H1 (cell line): ENCODE measurements around the gene SNED1. TPM values are rescaled to one million over a fixed set of nuclear protein-coding genes. Genes with fewer than 3 reads are reported as not detected.

Source experiments
- CTCF ChIA-PET: fragments of 300-600 bp; sonication (Branson Sonifier 250); formaldehyde crosslinking; loops from one replicate; lab custom pipeline; 2021; ENCODE audit not compliant: partially characterized antibody; lab: Charles Lee
- POLR2A ChIA-PET: fragments of 300-600 bp; sonication (Branson Sonifier 250); formaldehyde crosslinking; loops from one replicate; lab custom pipeline; 2021; ENCODE audit warnings: inconsistent platforms; ENCODE audit not compliant: partially characterized antibody; lab: Charles Lee
- DNase-seq, 2 experiments: peaks; one replicate each; pipeline versions ENCODE4 v3.0.0 to v3.0.0-alpha.2; 2010 to 2022; ENCODE audit warnings: low spot score in 2 of 2, low read depth in 1 of 2, mixed read lengths in 1 of 2
- FAIRE-seq: peaks from 2 replicates; lab custom pipeline; 2011; peaks lifted over from hg19 to GRCh38; lab: Jason Lieb, UNC
- H2AFZ ChIP-seq: 2 replicates; pipeline ENCODE4 v1.8.1; 2012; ENCODE audit warnings: low read length, inconsistent platforms
- H2AK5ac ChIP-seq: 2 replicates; pipeline ENCODE4 v1.6.1; 2013; ENCODE audit warnings: low read depth, low read length
- H2BK120ac ChIP-seq: replicated peaks from 2 replicates; pipeline ENCODE3; 2013; ENCODE audit warnings: low read depth, low read length, inconsistent platforms
- H2BK12ac ChIP-seq: 2 replicates; pipeline ENCODE4 v1.6.1; 2013; ENCODE audit warnings: low read depth, low read length
- H2BK15ac ChIP-seq: 2 replicates; pipeline ENCODE4 v1.6.1; 2013; ENCODE audit warnings: low read length
- H2BK20ac ChIP-seq: 2 replicates; pipeline ENCODE4 v1.6.1; 2013; ENCODE audit warnings: low read length
- H2BK5ac ChIP-seq: 2 replicates; pipeline ENCODE4 v1.6.1; 2013; ENCODE audit warnings: low read depth, low read length
- H3K14ac ChIP-seq: 2 replicates; pipeline ENCODE4 v1.6.1; 2013; ENCODE audit warnings: inconsistent platforms; ENCODE audit not compliant: insufficient read length
- H3K18ac ChIP-seq: 2 replicates; pipeline ENCODE4 v1.6.1; 2013; ENCODE audit warnings: low read length; ENCODE audit errors: extremely low read depth
- H3K23ac ChIP-seq: 2 replicates; pipeline ENCODE4 v1.6.1; 2013; ENCODE audit warnings: inconsistent platforms; ENCODE audit not compliant: insufficient read length
- H3K23me2 ChIP-seq: 2 replicates; pipeline ENCODE4 v1.6.1; 2013; ENCODE audit warnings: low read depth, low read length
- H3K27ac ChIP-seq: 2 replicates; pipeline ENCODE4 v1.6.1; 2011; ENCODE audit warnings: low read depth, low read length, inconsistent platforms
- H3K27me3 ChIP-seq, 4 experiments: replicated peaks in 1 of 4; 1 replicate in 1 of 4; 2 replicates in 3 of 4; pipeline versions ENCODE4 v1.6.1 to v1.8.1; 2011 to 2013; ENCODE audit warnings: low read length in 3 of 4, mild to moderate bottlenecking in 3 of 4, inconsistent platforms in 2 of 4, mixed read lengths in 2 of 4, moderate library complexity in 1 of 4; ENCODE audit not compliant: control insufficient read depth in 3 of 4, insufficient read depth in 3 of 4; ENCODE audit errors: extremely low read depth in 1 of 4
- H3K36me3 ChIP-seq, 4 experiments: 2 replicates each; pipeline versions ENCODE4 v1.6.1 to v1.8.1; 2011 to 2013; ENCODE audit warnings: mild to moderate bottlenecking in 4 of 4, low read length in 3 of 4, moderate library complexity in 2 of 4, control low read depth in 1 of 4, inconsistent platforms in 1 of 4; ENCODE audit not compliant: insufficient read depth in 4 of 4, control insufficient read depth in 2 of 4
- H3K4ac ChIP-seq: replicated peaks from 2 replicates; pipeline ENCODE3; 2013; ENCODE audit warnings: low read length, low read depth, mixed read lengths, inconsistent platforms; ENCODE audit not compliant: insufficient read length
- H3K4me1 ChIP-seq, 4 experiments: replicated peaks in 1 of 4; 1 replicate in 1 of 4; 2 replicates in 3 of 4; pipeline versions ENCODE4 v1.6.1 to v1.8.1; 2011 to 2013; ENCODE audit warnings: low read length in 3 of 4, inconsistent platforms in 2 of 4, mixed read lengths in 1 of 4; ENCODE audit not compliant: insufficient read depth in 4 of 4, control insufficient read depth in 3 of 4
- H3K4me2 ChIP-seq, 2 experiments: 2 replicates each; pipeline versions ENCODE4 v1.6.1 to v1.8.1; 2011 to 2013; ENCODE audit warnings: low read depth in 2 of 2, low read length in 2 of 2, control low read depth in 1 of 2, inconsistent platforms in 1 of 2, mild to moderate bottlenecking in 1 of 2; ENCODE audit not compliant: insufficient read depth in 1 of 2
- H3K4me3 ChIP-seq, 4 experiments: fragments of 200-600, 300-600 bp in 1 of 4; sonication (generic), shearing (Covaris generic), sonication (Bioruptor Twin) in 1 of 4; 2 replicates each; pipeline versions ENCODE4 v1.5.1 to v1.8.1; 2011 to 2016; ENCODE audit warnings: low read length in 4 of 4, low read depth in 3 of 4, control low read depth in 2 of 4, inconsistent platforms in 2 of 4, mild to moderate bottlenecking in 2 of 4, mixed read lengths in 1 of 4, moderate library complexity in 1 of 4; ENCODE audit not compliant: insufficient read depth in 2 of 4; ENCODE audit errors: extremely low read depth in 1 of 4
- H3K56ac ChIP-seq: replicated peaks from 2 replicates; pipeline ENCODE3; 2013; ENCODE audit warnings: low read depth, mild to moderate bottlenecking, mixed read lengths, low read length, inconsistent platforms; ENCODE audit not compliant: insufficient read length
- H3K79me1 ChIP-seq: 2 replicates; pipeline ENCODE4 v1.6.1; 2013; ENCODE audit warnings: low read depth, low read length, control low read depth
- H3K79me2 ChIP-seq, 2 experiments: 2 replicates each; pipeline versions ENCODE4 v1.6.1 to v1.8.1; 2012 to 2013; ENCODE audit warnings: low read length in 2 of 2, mild to moderate bottlenecking in 2 of 2, inconsistent platforms in 1 of 2; ENCODE audit not compliant: insufficient read depth in 2 of 2, control insufficient read depth in 1 of 2
- H3K9ac ChIP-seq, 4 experiments: replicated peaks in 1 of 4; 1 replicate in 1 of 4; 2 replicates in 3 of 4; pipeline versions ENCODE4 v1.6.1 to v1.8.1; 2011 to 2013; ENCODE audit warnings: low read depth in 3 of 4, low read length in 3 of 4, control low read depth in 2 of 4, mild to moderate bottlenecking in 2 of 4, moderate library complexity in 2 of 4, inconsistent platforms in 1 of 4; ENCODE audit errors: extremely low read depth in 1 of 4
- H3K9me3 ChIP-seq, 2 experiments: 2 replicates each; pipeline versions ENCODE4 v1.6.1 to v1.8.1; 2012 to 2013; ENCODE audit warnings: mild to moderate bottlenecking in 2 of 2, moderate library complexity in 2 of 2, control low read depth in 1 of 2, inconsistent platforms in 1 of 2, low read depth in 1 of 2, low read length in 1 of 2, mixed read lengths in 1 of 2; ENCODE audit not compliant: insufficient read depth in 2 of 2
- H4K20me1 ChIP-seq, 2 experiments: replicated peaks in 1 of 2; 2 replicates each; pipeline versions ENCODE3 to v1.8.1; 2011 to 2013; ENCODE audit warnings: inconsistent platforms in 2 of 2, low read length in 2 of 2, mild to moderate bottlenecking in 1 of 2; ENCODE audit not compliant: insufficient read depth in 2 of 2, control insufficient read depth in 1 of 2
- H4K5ac ChIP-seq: 2 replicates; pipeline ENCODE4 v1.6.1; 2013; ENCODE audit warnings: low read length, low read depth, mixed read lengths, inconsistent platforms; ENCODE audit not compliant: insufficient read length
- H4K8ac ChIP-seq: 2 replicates; pipeline ENCODE4 v1.8.0; 2013; ENCODE audit warnings: mild to moderate bottlenecking, moderate library complexity, low read length, inconsistent platforms; ENCODE audit not compliant: insufficient read depth; ENCODE audit errors: extremely low read depth
- H4K91ac ChIP-seq: replicated peaks from 2 replicates; pipeline ENCODE3; 2013; ENCODE audit warnings: low read length, mixed read lengths, inconsistent platforms; ENCODE audit not compliant: insufficient read length
- BRCA1 ChIP-seq: IDR thresholded peaks from 2 replicates; pipeline ENCODE4 v1.6.1; 2012; ENCODE audit warnings: low read depth, low read length, improper control_type of control experiment
- CHD1 ChIP-seq: IDR thresholded peaks from 2 replicates; pipeline ENCODE4 v1.6.1; 2012; ENCODE audit warnings: low read depth, low read length, improper control_type of control experiment
- EP300 ChIP-seq, 2 experiments: IDR thresholded peaks; 1 replicate in 1 of 2; 2 replicates in 1 of 2; pipeline ENCODE4 v1.6.1; 2011 to 2012; ENCODE audit warnings: low read depth in 2 of 2, low read length in 2 of 2, mild to moderate bottlenecking in 2 of 2, borderline replicate concordance in 1 of 2, inconsistent platforms in 1 of 2, moderate library complexity in 1 of 2
- GABPA ChIP-seq: IDR thresholded peaks from 2 replicates; pipeline ENCODE4 v1.6.1; 2011; ENCODE audit warnings: mild to moderate bottlenecking, low read length, moderate library complexity, borderline replicate concordance; ENCODE audit not compliant: insufficient read depth
- JUN ChIP-seq: IDR thresholded peaks from 2 replicates; pipeline ENCODE4 v1.6.1; 2011; ENCODE audit warnings: low read depth, mild to moderate bottlenecking, improper control_type of control experiment, low read length
- JUND ChIP-seq: IDR thresholded peaks from 2 replicates; pipeline ENCODE4 v1.6.1; 2011; ENCODE audit warnings: mild to moderate bottlenecking, improper control_type of control experiment, low read length
- KDM5A ChIP-seq: fragments of 200-600 bp; IDR thresholded peaks from 2 replicates; pipeline ENCODE4 v1.7.1; 2012; ENCODE audit warnings: mild to moderate bottlenecking, low read length, inconsistent platforms, mixed read lengths
- NRF1 ChIP-seq: IDR thresholded peaks from 2 replicates; pipeline ENCODE4 v1.6.1; 2011; ENCODE audit warnings: mild to moderate bottlenecking, low read depth, low read length, improper control_type of control experiment
- POLR2A ChIP-seq, 2 experiments: IDR thresholded peaks; 1 replicate in 1 of 2; 2 replicates in 1 of 2; pipeline ENCODE4 v1.6.1; 2011; ENCODE audit warnings: low read depth in 2 of 2, low read length in 2 of 2, mild to moderate bottlenecking in 2 of 2; ENCODE audit errors: control extremely low read depth in 1 of 2
- POU5F1 ChIP-seq: IDR thresholded peaks from 2 replicates; pipeline ENCODE4 v1.6.1; 2011; ENCODE audit warnings: low read depth, mild to moderate bottlenecking, low read length, moderate library complexity
- SIRT6 ChIP-seq: IDR thresholded peaks from one replicate; pipeline ENCODE4 v1.7.1; 2012; ENCODE audit warnings: low read length, inconsistent platforms
- TEAD4 ChIP-seq: IDR thresholded peaks from 2 replicates; pipeline ENCODE4 v1.6.1; 2012; ENCODE audit warnings: low read depth, low read length, inconsistent platforms, mixed read lengths
- ZNF274 ChIP-seq: IDR thresholded peaks from 2 replicates; pipeline ENCODE4 v1.7.0; 2012; ENCODE audit warnings: low read length, borderline replicate concordance; ENCODE audit errors: extremely low read depth
- WGBS, 2 experiments: shearing (Covaris generic) in 1 of 2; methylation state at CpG; one replicate each; pipeline versions ENCODE4 v1.1.6 to v1.1.7; 2013 to 2015; ENCODE audit warnings: low lambda C conversion rate in 2 of 2, mixed read lengths in 2 of 2, inconsistent platforms in 1 of 2, low coverage in 1 of 2, missing lambda C conversion rate in 1 of 2; ENCODE audit not compliant: insufficient replicate concordance in 2 of 2, insufficient coverage in 1 of 2, insufficient read length in 1 of 2; ENCODE audit errors: extremely low coverage in 1 of 2, missing lambda C conversion rate in 1 of 2; 5-methylcytosine and 5-hydroxymethylcytosine counted together
- polyA plus RNA-seq, 7 experiments: library from polyadenylated mRNA; depleted of rRNA in 3 of 7; stranded (reverse) in 5 of 7; unstranded in 2 of 7; fragments of >200 nt in 5 of 7; fragments of 200-250 nt in 2 of 7; gene quantifications; 1 replicate in 5 of 7; 2 replicates in 1 of 7; 4 replicates in 1 of 7; pipeline versions ENCODE4 v1.2.1 to v1.2.3, GENCODE V29; 2011 to 2013; ENCODE audit warnings: missing spikeins in 2 of 7, mixed read lengths in 2 of 7
- total RNA-seq: library from RNA; stranded (reverse); fragmentation: NEBNext Ultra II Directional; extraction: Animal tissue kit (Norgen Biotek cat#: 25700); gene quantifications from 2 replicates; pipeline ENCODE4 v1.2.1, GENCODE V29; 2021

SNED1 gene
- total and polyA plus RNA-seq, 2 of the 8 experiments (the other 6 are each of a cell fraction or from before 2014, with no cell fraction given) = 1.9 TPM

- no peaks in the 10 kb centered on the region for H3K79me1 ChIP-seq
- no peaks in the 10 kb centered on the region for H4K20me1 ChIP-seq
- H2BK5ac ChIP-seq = no peak overlapping the region
- H3K14ac ChIP-seq = no peak overlapping the region
- H2BK120ac ChIP-seq = no peak overlapping the region
- WGBS, 2 experiments = 89% methylated on average over 11 of the region's 13 CpGs; no CpG with 5 or more reads in 1 of the 2 experiments
- no peaks in the 10 kb centered on the region for H3K79me2 ChIP-seq
- no peak overlapping the region for H2AK5ac ChIP-seq
- H3K56ac ChIP-seq = no peak overlapping the region
- no peak overlapping the region for H2BK20ac ChIP-seq
- no peak overlapping the region for H3K9ac ChIP-seq
- H3K9me3 ChIP-seq = no peaks in the 10 kb centered on the region
- TF ChIP-seq EP300 (IDR thresholded peaks at IDR 0.05; ENCODE audit: borderline replicate concordance in 1 of 2, low read depth in 2 of 2, low read length in 2 of 2) (no peak), SIRT6 (no peak), NRF1 (no peak), TEAD4 (no peak), KDM5A (no peak), POU5F1 (no peak), JUND (no peak), POLR2A (IDR thresholded peaks at IDR 0.05; ENCODE audit: control extremely low read depth in 1 of 2, low read depth in 2 of 2, low read length in 2 of 2) (no peak), GABPA (no peak), ZNF274 (no peak), JUN (no peak), BRCA1 (no peak), CHD1 (no peak)
- no peaks in the 10 kb centered on the region for H3K36me3 ChIP-seq
- peaks cover 9% of the 10 kb centered on the region; the same call in 1 of the 2 replicates for H3K23me2 ChIP-seq
- no peak overlapping the region for H4K91ac ChIP-seq
- H4K8ac ChIP-seq = no peak overlapping the region
- no peak overlapping the region for H2BK15ac ChIP-seq
- no peak overlapping the region for H3K4me2 ChIP-seq
- ChIA-PET CTCF (interaction anchor here (0.5 kb wide), 1 partner anchor 123 kb away, joined by 3 read pairs; no protein-coding TSS in a partner anchor), POLR2A (no interaction called here)
- peaks cover 0 to 24% (median 11%) of the 10 kb centered on the region in 4 experiments; a peak in 4 of 7 replicates for H3K27me3 ChIP-seq
- H2AFZ ChIP-seq = no peak overlapping the region
- no peak overlapping the region for H4K5ac ChIP-seq
- no peak for DNase-seq
- no peak overlapping the region for H3K27ac ChIP-seq
- FAIRE-seq = no peak
- H3K18ac ChIP-seq = no peak overlapping the region
- no peak overlapping the region for H3K23ac ChIP-seq
- H3K4me3 ChIP-seq = no peak overlapping the region
- H3K4me1 ChIP-seq = peaks cover 0 to 14% (median 5%) of the 10 kb centered on the region in 4 experiments; a peak in 6 of 7 replicates
- no peak overlapping the region for H3K4ac ChIP-seq
- no peak overlapping the region for H2BK12ac ChIP-seq
These were observed 41.8 kb downstream of the SNED1 start for GRCh38 chr2:241040081-241040803.
